Measurements from ENCODE around the gene USP32. TPM values are rescaled to one million over a fixed set of nuclear protein-coding genes. Genes with fewer than 3 reads are reported as not detected.

Gene USP32
- total and polyA plus RNA-seq, 7 donors, result 19.5 to 64.9 (median 38.6) TPM

GRCh38 chr17:60137731-60138130 lies 254.2 kb downstream of the USP32 start:
- intact Hi-C loops (cut with DNase I), result no loop called here
- ATAC-seq (no peak), DNase-seq (no peak)
- Histone ChIP-seq H3K4me3 (no peak overlapping the region), H3K27me3 (ENCODE audit: insufficient read depth in 3 of 3, low read length in 2 of 3) (peaks cover 0 to 43% (median 28%) of the 10 kb centered on the region in 3 donors), H3K27ac (no peak overlapping the region), H3K9me3 (no peaks in the 10 kb centered on the region), H3K36me3 (ENCODE audit: insufficient read depth in 1 of 2, low read depth in 1 of 2) (no peaks in the 10 kb centered on the region), H3K4me1 (peaks cover 13% of the 10 kb centered on the region)
- WGBS, 3 donors, result 30 to 41% (median 35%) methylated on average over 1 of the region's 1 CpG
- no peak for TF ChIP-seq CTCF (IDR thresholded peaks at IDR 0.05)

GRCh38 chr17:60135951-60136666 lies 255.8 kb downstream of the USP32 start:
- no peak overlapping the region for H3K27ac ChIP-seq
- no peak for TF ChIP-seq CTCF (IDR thresholded peaks at IDR 0.05)
- WGBS, 3 donors, result 70 to 74% (median 72%) methylated on average over 13 of the region's 13 CpGs
- intact Hi-C loops (cut with DNase I), result no loop called here
- H3K27me3 ChIP-seq (ENCODE audit: insufficient read depth in 3 of 3, low read length in 2 of 3), result peaks cover 0 to 28% (median 21%) of the 10 kb centered on the region in 3 donors
- ATAC-seq (no peak), DNase-seq (no peak)
- H3K36me3 ChIP-seq (ENCODE audit: insufficient read depth in 1 of 2, low read depth in 1 of 2), result no peaks in the 10 kb centered on the region
- H3K4me3 ChIP-seq, result peak overlapping the region; percentile 86
- no peaks in the 10 kb centered on the region for H3K9me3 ChIP-seq
- H3K4me1 ChIP-seq, result peaks cover 6% of the 10 kb centered on the region

GRCh38 chr17:60135151-60135950 lies 256.6 kb downstream of the USP32 start:
- no peaks in the 10 kb centered on the region for H3K9me3 ChIP-seq
- H3K27me3 ChIP-seq (ENCODE audit: insufficient read depth in 3 of 3, low read length in 2 of 3), result peaks cover 0 to 21% (median 17%) of the 10 kb centered on the region in 3 donors
- DNase-seq (peak; percentile 89 to 93), ATAC-seq (peak; percentile 96 to 99 (median 98))
- H3K4me3 ChIP-seq, result peak overlapping the region; percentile 86
- no peaks in the 10 kb centered on the region for H3K36me3 ChIP-seq (ENCODE audit: insufficient read depth in 1 of 2, low read depth in 1 of 2)
- H3K4me1 ChIP-seq, result peaks cover 6% of the 10 kb centered on the region
- H3K27ac ChIP-seq, result peak overlapping the region; percentile 75
- intact Hi-C loops (cut with DNase I), result no loop called here
- WGBS, 3 donors, result 2% methylated on average over 49 to 54 of the region's 54 CpGs
- no peak for TF ChIP-seq CTCF (IDR thresholded peaks at IDR 0.05)

DNA sequence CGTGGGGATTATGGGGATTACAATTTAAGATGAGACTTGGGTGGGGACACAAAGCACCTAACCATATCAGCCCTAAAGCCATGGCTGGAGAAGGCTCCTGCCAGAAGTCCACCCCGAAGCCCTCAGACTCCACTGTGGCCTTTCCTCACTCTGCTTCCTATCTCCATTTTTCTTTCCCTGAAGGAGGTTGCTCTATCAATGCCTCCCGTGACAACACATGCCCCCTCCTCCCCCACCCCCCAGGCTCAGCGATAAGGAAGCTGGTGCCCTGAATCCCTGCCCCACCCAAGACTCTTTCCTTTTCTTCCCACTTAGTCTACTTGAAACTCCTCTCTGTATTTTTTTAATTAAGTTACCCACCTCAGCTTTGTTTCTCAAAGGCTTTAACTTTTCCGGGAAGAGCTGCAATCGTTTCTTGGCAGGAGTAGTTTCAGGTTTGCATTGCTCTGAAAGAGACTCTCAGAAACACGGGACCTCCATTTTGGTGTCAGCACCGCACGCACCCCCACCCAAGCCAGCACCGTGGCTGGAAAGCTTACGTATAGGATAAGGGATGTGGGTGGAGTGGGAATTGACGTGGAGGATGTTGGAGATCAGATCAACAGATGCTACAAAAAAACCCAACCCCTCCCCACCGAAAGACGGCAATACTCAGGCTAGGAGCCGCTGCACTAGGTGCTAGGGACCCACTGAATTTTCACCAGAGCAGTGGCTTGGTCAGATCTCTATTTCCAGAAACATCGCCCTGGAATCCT lies 257.4 kb downstream of the USP32 start:
- WGBS, 3 donors, result 6 to 7% (median 6%) methylated on average over 16 of the region's 16 CpGs

More for the DNA sequence above, 257.4 kb downstream of the USP32 start:
- Histone ChIP-seq H3K27ac (peak overlapping the region; percentile 75), H3K36me3 (ENCODE audit: insufficient read depth in 1 of 2, low read depth in 1 of 2) (no peaks in the 10 kb centered on the region), H3K4me1 (peaks cover 6% of the 10 kb centered on the region), H3K9me3 (no peaks in the 10 kb centered on the region), H3K4me3 (peak overlapping the region; percentile 86), H3K27me3 (ENCODE audit: insufficient read depth in 3 of 3, low read length in 2 of 3) (peaks cover 0 to 13% (median 12%) of the 10 kb centered on the region in 3 donors)
- peak in 1 of 4 donors; percentile 3 for ATAC-seq
- DNase-seq, result no peak
- TF ChIP-seq CTCF (IDR thresholded peaks at IDR 0.05), result no peak
- intact Hi-C loops (cut with DNase I), result no loop called here
